ENCODE measurements around the gene DHX35.

DNA sequence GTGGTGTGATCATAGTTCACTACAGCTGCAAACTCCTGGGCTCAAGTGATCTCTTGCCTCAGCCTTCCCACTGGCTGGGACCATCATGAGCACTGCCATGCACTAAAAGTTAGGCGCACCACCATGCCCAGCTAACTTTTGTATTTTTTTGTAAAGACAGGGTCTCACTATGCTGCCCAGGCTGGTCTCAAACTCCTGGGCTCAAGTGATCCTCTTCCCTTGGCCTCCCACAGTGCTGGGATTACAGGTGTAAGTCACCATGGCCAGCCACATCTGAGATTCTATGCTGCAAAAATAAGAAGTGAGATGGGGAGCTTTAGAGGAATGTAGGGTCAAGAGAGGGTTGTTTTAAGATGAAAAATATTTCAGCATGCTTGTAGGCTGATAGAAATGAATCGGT lies 37.4 kb upstream of the DHX35 start:
- TF ChIP-seq, protein P1, sequence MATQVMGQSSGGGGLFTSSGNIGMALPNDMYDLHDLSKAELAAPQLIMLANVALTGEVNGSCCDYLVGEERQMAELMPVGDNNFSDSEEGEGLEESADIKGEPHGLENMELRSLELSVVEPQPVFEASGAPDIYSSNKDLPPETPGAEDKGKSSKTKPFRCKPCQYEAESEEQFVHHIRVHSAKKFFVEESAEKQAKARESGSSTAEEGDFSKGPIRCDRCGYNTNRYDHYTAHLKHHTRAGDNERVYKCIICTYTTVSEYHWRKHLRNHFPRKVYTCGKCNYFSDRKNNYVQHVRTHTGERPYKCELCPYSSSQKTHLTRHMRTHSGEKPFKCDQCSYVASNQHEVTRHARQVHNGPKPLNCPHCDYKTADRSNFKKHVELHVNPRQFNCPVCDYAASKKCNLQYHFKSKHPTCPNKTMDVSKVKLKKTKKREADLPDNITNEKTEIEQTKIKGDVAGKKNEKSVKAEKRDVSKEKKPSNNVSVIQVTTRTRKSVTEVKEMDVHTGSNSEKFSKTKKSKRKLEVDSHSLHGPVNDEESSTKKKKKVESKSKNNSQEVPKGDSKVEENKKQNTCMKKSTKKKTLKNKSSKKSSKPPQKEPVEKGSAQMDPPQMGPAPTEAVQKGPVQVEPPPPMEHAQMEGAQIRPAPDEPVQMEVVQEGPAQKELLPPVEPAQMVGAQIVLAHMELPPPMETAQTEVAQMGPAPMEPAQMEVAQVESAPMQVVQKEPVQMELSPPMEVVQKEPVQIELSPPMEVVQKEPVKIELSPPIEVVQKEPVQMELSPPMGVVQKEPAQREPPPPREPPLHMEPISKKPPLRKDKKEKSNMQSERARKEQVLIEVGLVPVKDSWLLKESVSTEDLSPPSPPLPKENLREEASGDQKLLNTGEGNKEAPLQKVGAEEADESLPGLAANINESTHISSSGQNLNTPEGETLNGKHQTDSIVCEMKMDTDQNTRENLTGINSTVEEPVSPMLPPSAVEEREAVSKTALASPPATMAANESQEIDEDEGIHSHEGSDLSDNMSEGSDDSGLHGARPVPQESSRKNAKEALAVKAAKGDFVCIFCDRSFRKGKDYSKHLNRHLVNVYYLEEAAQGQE (IDR thresholded peaks at IDR 0.05; ENCODE audit: low read depth): no peak
- no peak for TF ChIP-seq POLR2A (IDR thresholded peaks at IDR 0.05; ENCODE audit: borderline replicate concordance, extremely low read depth, insufficient read depth, insufficient read length)
- TF ChIP-seq, protein P2, sequence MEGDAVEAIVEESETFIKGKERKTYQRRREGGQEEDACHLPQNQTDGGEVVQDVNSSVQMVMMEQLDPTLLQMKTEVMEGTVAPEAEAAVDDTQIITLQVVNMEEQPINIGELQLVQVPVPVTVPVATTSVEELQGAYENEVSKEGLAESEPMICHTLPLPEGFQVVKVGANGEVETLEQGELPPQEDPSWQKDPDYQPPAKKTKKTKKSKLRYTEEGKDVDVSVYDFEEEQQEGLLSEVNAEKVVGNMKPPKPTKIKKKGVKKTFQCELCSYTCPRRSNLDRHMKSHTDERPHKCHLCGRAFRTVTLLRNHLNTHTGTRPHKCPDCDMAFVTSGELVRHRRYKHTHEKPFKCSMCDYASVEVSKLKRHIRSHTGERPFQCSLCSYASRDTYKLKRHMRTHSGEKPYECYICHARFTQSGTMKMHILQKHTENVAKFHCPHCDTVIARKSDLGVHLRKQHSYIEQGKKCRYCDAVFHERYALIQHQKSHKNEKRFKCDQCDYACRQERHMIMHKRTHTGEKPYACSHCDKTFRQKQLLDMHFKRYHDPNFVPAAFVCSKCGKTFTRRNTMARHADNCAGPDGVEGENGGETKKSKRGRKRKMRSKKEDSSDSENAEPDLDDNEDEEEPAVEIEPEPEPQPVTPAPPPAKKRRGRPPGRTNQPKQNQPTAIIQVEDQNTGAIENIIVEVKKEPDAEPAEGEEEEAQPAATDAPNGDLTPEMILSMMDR (IDR thresholded peaks at IDR 0.05 in 2 of 3, conservative IDR thresholded peaks at IDR 0.05 in 1 of 3; ENCODE audit: borderline replicate concordance in 1 of 3, insufficient read depth in 1 of 3, low read depth in 2 of 3, low read length in 2 of 3): no peak
- TF ChIP-seq EZH2 (IDR thresholded peaks at IDR 0.05): no peak
- no peak for TF ChIP-seq POLR2AphosphoS5 (IDR thresholded peaks at IDR 0.05; ENCODE audit: low read depth, low read length)
- no peak for TF ChIP-seq JUND (IDR thresholded peaks at IDR 0.05)
- TF ChIP-seq EZH2phosphoT487 (IDR thresholded peaks at IDR 0.05; ENCODE audit: borderline replicate concordance): no peak

Data from HCT116 (cell line).